Measurements from ENCODE around the gene KCNMB1.

DNA sequence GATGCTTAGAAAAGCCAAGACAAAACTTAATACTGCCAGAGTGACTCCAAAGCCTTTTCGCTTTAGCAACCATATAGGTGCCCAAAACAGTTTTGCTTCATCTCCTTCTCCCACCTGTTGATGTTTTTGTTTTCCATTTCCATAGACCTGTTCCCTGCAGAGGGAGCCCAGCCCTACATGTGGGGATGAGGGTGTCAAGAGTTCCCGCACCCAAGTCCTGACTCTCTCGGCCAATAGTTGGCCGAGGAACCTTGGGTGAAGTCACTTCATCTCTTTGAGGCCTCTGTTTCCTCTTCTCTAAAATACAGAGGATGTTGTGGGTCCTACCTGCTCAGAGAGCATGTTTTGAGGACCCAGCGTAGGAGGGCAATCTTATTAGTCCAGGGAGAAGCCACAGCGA, 53.1 kb downstream of the KCNMB1 start:
- TF ChIP-seq CTCF (IDR thresholded peaks at IDR 0.05): no peak
- no peak for TF ChIP-seq POLR2A (IDR thresholded peaks at IDR 0.05)
